IMR-90 (cell line): ENCODE measurements around the gene SLC43A2. TPM values are rescaled to one million over a fixed set of nuclear protein-coding genes. Genes with fewer than 3 reads are reported as not detected.

Experiments
- ATAC-seq: fragments of 200-7000 bp; cut with Tn5 transposase; 2 replicates; pipeline ENCODE4 v1.9.1; 2020; ENCODE audit warnings: low read depth, mild to moderate bottlenecking, moderate library complexity
- BruUV-seq: library from RNA; stranded (reverse); fragments of 400-500 nt; replicated peaks from 2 replicates; lab custom pipeline; 2021; lab: Mats Ljungman, UMichigan
- CTCF ChIA-PET: fragments of 300-600 bp; formaldehyde crosslinking; extraction: SDS; loops from one replicate; lab custom pipeline; 2021; ENCODE audit warnings: antibody characterized with exemption; lab: Yijun Ruan, JAX
- POLR2A ChIA-PET: fragments of 300-600 bp; sonication (Branson Sonifier 250); formaldehyde crosslinking; loops from one replicate; lab custom pipeline; 2022; ENCODE audit warnings: antibody characterized with exemption; ENCODE audit not compliant: unreplicated experiment; lab: Charles Lee
- DNase-seq: peaks from one replicate; pipeline ENCODE4 v3.0.0; 2013
- H2AFZ ChIP-seq: replicated peaks from 2 replicates; pipeline ENCODE3; 2013; ENCODE audit warnings: low read length, mild to moderate bottlenecking; ENCODE audit not compliant: poor library complexity
- H2AK5ac ChIP-seq: 2 replicates; pipeline ENCODE4 v1.6.1; 2013; ENCODE audit warnings: low read depth, low read length, inconsistent platforms
- H2AK9ac ChIP-seq: replicated peaks from 2 replicates; pipeline ENCODE3; 2013; ENCODE audit warnings: mild to moderate bottlenecking, low read depth, low read length, moderate library complexity; ENCODE audit not compliant: poor library complexity
- H2BK120ac ChIP-seq: 2 replicates; pipeline ENCODE4 v1.6.1; 2013; ENCODE audit warnings: low read depth, low read length, inconsistent platforms
- H2BK15ac ChIP-seq: 3 replicates; pipeline ENCODE4 v1.6.1; 2013; ENCODE audit warnings: low read depth, low read length, inconsistent platforms
- H2BK20ac ChIP-seq: 2 replicates; pipeline ENCODE4 v1.6.1; 2013; ENCODE audit warnings: low read depth, mild to moderate bottlenecking, inconsistent platforms, low read length, moderate library complexity
- H2BK5ac ChIP-seq: 2 replicates; pipeline ENCODE4 v1.6.1; 2013; ENCODE audit warnings: mild to moderate bottlenecking, low read depth, low read length, inconsistent platforms; ENCODE audit not compliant: poor library complexity, severe bottlenecking
- H3K14ac ChIP-seq: replicated peaks from 2 replicates; pipeline ENCODE4 v1.6.1; 2013; ENCODE audit warnings: low read depth, low read length, inconsistent platforms
- H3K18ac ChIP-seq: 2 replicates; pipeline ENCODE4 v1.6.1; 2013; ENCODE audit warnings: low read depth, low read length, control low read depth
- H3K23ac ChIP-seq: 2 replicates; pipeline ENCODE4 v1.6.1; 2013; ENCODE audit warnings: low read depth, low read length, inconsistent platforms
- H3K27ac ChIP-seq: 2 replicates; pipeline ENCODE4 v1.5.1; 2013; ENCODE audit warnings: mild to moderate bottlenecking, control low read depth, low read length; ENCODE audit not compliant: insufficient read depth
- H3K27me3 ChIP-seq: 2 replicates; pipeline ENCODE4 v1.6.1; 2013; ENCODE audit warnings: low read length; ENCODE audit not compliant: control insufficient read depth, insufficient read depth
- H3K36me3 ChIP-seq: 2 replicates; pipeline ENCODE4 v1.6.1; 2013; ENCODE audit warnings: low read length, mixed read lengths; ENCODE audit not compliant: control insufficient read depth, insufficient read depth
- H3K4ac ChIP-seq: 2 replicates; pipeline ENCODE4 v1.6.1; 2013; ENCODE audit warnings: low read depth, low read length, inconsistent platforms
- H3K4me1 ChIP-seq: 2 replicates; pipeline ENCODE4 v1.6.1; 2013; ENCODE audit warnings: low read length, mixed read lengths; ENCODE audit not compliant: control insufficient read depth, insufficient read depth
- H3K4me2 ChIP-seq: 2 replicates; pipeline ENCODE4 v1.6.1; 2013; ENCODE audit warnings: low read depth, mild to moderate bottlenecking, control low read depth, low read length, moderate library complexity
- H3K4me3 ChIP-seq: 2 replicates; pipeline ENCODE4 v1.5.1; 2013; ENCODE audit warnings: low read depth, mild to moderate bottlenecking, control low read depth, low read length, moderate library complexity; ENCODE audit not compliant: insufficient read depth
- H3K56ac ChIP-seq: 2 replicates; pipeline ENCODE4 v1.6.1; 2013; ENCODE audit warnings: low read length, inconsistent platforms; ENCODE audit not compliant: insufficient read depth; ENCODE audit errors: extremely low read depth
- H3K79me1 ChIP-seq, 2 experiments: 2 replicates each; pipeline ENCODE4 v1.6.1; 2013; ENCODE audit warnings: low read length in 2 of 2, inconsistent platforms in 1 of 2, low read depth in 1 of 2
- H3K9ac ChIP-seq: 2 replicates; pipeline ENCODE4 v1.6.1; 2013; ENCODE audit warnings: low read depth, low read length, control low read depth
- H3K9me1 ChIP-seq: 2 replicates; pipeline ENCODE4 v1.6.1; 2013; ENCODE audit warnings: low read length, inconsistent platforms; ENCODE audit not compliant: insufficient read depth
- H3K9me3 ChIP-seq: 2 replicates; pipeline ENCODE4 v1.6.1; 2013; ENCODE audit warnings: low read length; ENCODE audit not compliant: control insufficient read depth, insufficient read depth
- H4K20me1 ChIP-seq: 2 replicates; pipeline ENCODE4 v1.6.1; 2013; ENCODE audit warnings: low read length, inconsistent platforms; ENCODE audit not compliant: insufficient read depth
- H4K5ac ChIP-seq: 2 replicates; pipeline ENCODE4 v1.6.1; 2013; ENCODE audit warnings: mild to moderate bottlenecking, low read depth, low read length, control low read depth
- H4K8ac ChIP-seq, 2 experiments: 2 replicates each; pipeline ENCODE4 v1.6.1; 2013; ENCODE audit warnings: low read depth in 2 of 2, low read length in 2 of 2, control low read depth in 1 of 2, inconsistent platforms in 1 of 2
- H4K91ac ChIP-seq: 2 replicates; pipeline ENCODE4 v1.6.1; 2013; ENCODE audit warnings: low read depth, low read length, inconsistent platforms; ENCODE audit not compliant: insufficient read depth
- BHLHE40 ChIP-seq: fragments of 150-350 bp; IDR thresholded peaks from 2 replicates; pipeline ENCODE4 v1.6.1; 2016; ENCODE audit warnings: mild to moderate bottlenecking, low read depth, low read length
- CEBPB ChIP-seq: IDR thresholded peaks from 2 replicates; pipeline ENCODE4 v1.6.1; 2012; ENCODE audit warnings: low read depth, low read length, improper control_type of control experiment
- CHD1 ChIP-seq: IDR thresholded peaks from 2 replicates; pipeline ENCODE4 v1.6.1; 2012; ENCODE audit warnings: low read depth, low read length, improper control_type of control experiment
- CTCF ChIP-seq: conservative IDR thresholded peaks from 2 replicates; pipeline ENCODE4 v1.5.1; 2012; ENCODE audit warnings: mild to moderate bottlenecking, low read depth, low read length, improper control_type of control experiment
- FOS ChIP-seq: fragments of 150-350 bp; IDR thresholded peaks from 2 replicates; pipeline ENCODE4 v1.6.1; 2016; ENCODE audit warnings: low read depth, low read length
- MAFK ChIP-seq: IDR thresholded peaks from 2 replicates; pipeline ENCODE4 v1.6.1; 2012; ENCODE audit warnings: low read depth, low read length, improper control_type of control experiment
- MAZ ChIP-seq: IDR thresholded peaks from 2 replicates; pipeline ENCODE4 v1.6.1; 2012; ENCODE audit warnings: low read depth, mild to moderate bottlenecking, low read length, improper control_type of control experiment, moderate library complexity, borderline replicate concordance
- MXI1 ChIP-seq: IDR thresholded peaks from 2 replicates; pipeline ENCODE4 v1.6.1; 2012; ENCODE audit warnings: low read depth, mild to moderate bottlenecking, low read length, moderate library complexity, borderline replicate concordance
- NFE2L2 ChIP-seq: fragments of 150-350 bp; IDR thresholded peaks from 2 replicates; pipeline ENCODE4 v1.6.1; 2016; ENCODE audit warnings: low read depth, mild to moderate bottlenecking, low read length
- POLR2A ChIP-seq: IDR thresholded peaks from 2 replicates; pipeline ENCODE4 v1.6.1; 2012; ENCODE audit warnings: mild to moderate bottlenecking, low read depth, low read length
- RAD21 ChIP-seq: IDR thresholded peaks from 2 replicates; pipeline ENCODE4 v1.6.1; 2012; ENCODE audit warnings: low read length, improper control_type of control experiment
- RCOR1 ChIP-seq: IDR thresholded peaks from 2 replicates; pipeline ENCODE4 v1.6.1; 2012; ENCODE audit warnings: mild to moderate bottlenecking, low read length, improper control_type of control experiment; ENCODE audit not compliant: insufficient replicate concordance
- RFX5 ChIP-seq: IDR thresholded peaks from 2 replicates; pipeline ENCODE4 v1.8.0; 2012; ENCODE audit warnings: low read depth, mild to moderate bottlenecking, low read length, moderate library complexity
- SMC3 ChIP-seq: fragments of 150-350 bp; IDR thresholded peaks from 2 replicates; pipeline ENCODE4 v1.6.1; 2016; ENCODE audit warnings: low read depth, mild to moderate bottlenecking, antibody characterized with exemption, low read length, moderate library complexity
- USF2 ChIP-seq: fragments of 150-350 bp; IDR thresholded peaks from 2 replicates; pipeline ENCODE4 v1.6.1; 2017; ENCODE audit warnings: mild to moderate bottlenecking, antibody characterized with exemption, low read length, low read depth
- WGBS, 2 experiments: methylation state at CpG; one replicate each; pipeline versions ENCODE4 v1.1.5 to v1.1.7; 2013; ENCODE audit warnings: missing lambda C conversion rate in 2 of 2; ENCODE audit not compliant: insufficient read length in 1 of 2; ENCODE audit errors: extremely low coverage in 2 of 2; 5-methylcytosine and 5-hydroxymethylcytosine counted together
- dilution Hi-C: fragments of 300-500 bp; cut with HindIII; formaldehyde crosslinking; loops from one replicate; pipeline ENCODE4 v1.14.3; 2018; ENCODE audit warnings: low sequenced_read_pairs; ENCODE audit not compliant: unreplicated experiment
- in situ Hi-C: fragments of 300-500 bp; cut with MboI; formaldehyde crosslinking; loops from 3 replicates; pipeline ENCODE4 v1.14.3; 2019; ENCODE audit warnings: low sequenced_read_pairs, inconsistent platforms, mixed read lengths
- intact Hi-C: fragments of 100-400 bp; cut with micrococcal nuclease; formaldehyde crosslinking; loops from 2 replicates; pipeline ENCODE4 v1.10.0; 2022
- polyA plus RNA-seq, 3 experiments: library from polyadenylated mRNA; depleted of rRNA; stranded (reverse); fragments of >200 nt; gene quantifications; 2 replicates each; pipeline ENCODE4 v1.2.3, GENCODE V29; 2012; ENCODE audit warnings: low replicate concordance in 1 of 3
- total RNA-seq: library from RNA; depleted of rRNA; stranded (reverse); fragments of >200 nt; gene quantifications from 2 replicates; pipeline ENCODE4 v1.2.3, GENCODE V29; 2012
- TF ChIP-seq, protein P1 (sequence below): fragments of 150-350 bp; IDR thresholded peaks from 2 replicates; pipeline ENCODE4 v1.6.1; 2016; ENCODE audit warnings: low read depth, mild to moderate bottlenecking, low read length, moderate library complexity, borderline replicate concordance

The SLC43A2 gene
- total and polyA plus RNA-seq, 2 of the 4 experiments (the other 2 are of a cell fraction) = 3.8 to 9.0 TPM

GRCh38 chr17:1623057-1623630, 5.5 kb downstream of the SLC43A2 start:
- Histone ChIP-seq H3K18ac (no peak overlapping the region), H4K20me1 (no peaks in the 10 kb centered on the region), H4K91ac (no peak overlapping the region), H3K27me3 (peaks cover 6% of the 10 kb centered on the region; the same call in 1 of the 2 replicates), H3K27ac (no peak overlapping the region), H3K4me3 (no peak overlapping the region), H3K9me3 (no peaks in the 10 kb centered on the region), H4K5ac (no peak overlapping the region), H3K23ac (no peak overlapping the region), H2AFZ (no peak overlapping the region), H2AK5ac (no peak overlapping the region), H3K79me1 (no peaks in the 10 kb centered on the region), H3K4ac (no peak overlapping the region), H2BK15ac (no peak overlapping the region), H2BK5ac (no peak overlapping the region), H4K8ac (no peak overlapping the region), H3K36me3 (no peaks in the 10 kb centered on the region), H2BK20ac (no peak overlapping the region), H3K9me1 (no peaks in the 10 kb centered on the region), H2BK120ac (no peak overlapping the region), H3K56ac (no peak overlapping the region), H3K14ac (no peak overlapping the region), H3K4me2 (no peak overlapping the region), H2AK9ac (no peak overlapping the region), H3K4me1 (peaks cover 2% of the 10 kb centered on the region; the same call in 1 of the 2 replicates), H3K9ac (no peak overlapping the region)
- no peak for ATAC-seq
- dilution Hi-C loops = no loop called here
- no TSS peak for BruUV-seq
- DNase-seq = no peak
- intact Hi-C loops = no loop called here
- ChIA-PET CTCF (no interaction called here), POLR2A (interaction anchor here (0.6 kb wide), 1 partner anchor 191 kb away, joined by 3 read pairs; no protein-coding TSS in a partner anchor)
- 76% methylated on average over 6 of the region's 14 CpGs; no CpG with 5 or more reads in 1 of the 2 experiments for WGBS, 2 experiments
- in situ Hi-C loops = no loop called here
- no peak for TF ChIP-seq RAD21
- TF ChIP-seq CHD1 = no peak
- no peak for TF ChIP-seq FOS
- no peak for TF ChIP-seq RFX5
- no peak for TF ChIP-seq MXI1
- no peak for TF ChIP-seq NFE2L2
- TF ChIP-seq MAFK = no peak
- TF ChIP-seq SMC3 = no peak
- no peak for TF ChIP-seq BHLHE40
- no peak for TF ChIP-seq MAZ
- no peak for TF ChIP-seq CTCF
- TF ChIP-seq CEBPB = no peak
- no peak for TF ChIP-seq RCOR1
- TF ChIP-seq, protein P1, sequence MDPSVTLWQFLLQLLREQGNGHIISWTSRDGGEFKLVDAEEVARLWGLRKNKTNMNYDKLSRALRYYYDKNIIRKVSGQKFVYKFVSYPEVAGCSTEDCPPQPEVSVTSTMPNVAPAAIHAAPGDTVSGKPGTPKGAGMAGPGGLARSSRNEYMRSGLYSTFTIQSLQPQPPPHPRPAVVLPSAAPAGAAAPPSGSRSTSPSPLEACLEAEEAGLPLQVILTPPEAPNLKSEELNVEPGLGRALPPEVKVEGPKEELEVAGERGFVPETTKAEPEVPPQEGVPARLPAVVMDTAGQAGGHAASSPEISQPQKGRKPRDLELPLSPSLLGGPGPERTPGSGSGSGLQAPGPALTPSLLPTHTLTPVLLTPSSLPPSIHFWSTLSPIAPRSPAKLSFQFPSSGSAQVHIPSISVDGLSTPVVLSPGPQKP = no peak
- no peak for TF ChIP-seq POLR2A
- TF ChIP-seq USF2 = no peak
